Stimulated activated CD4-positive, alpha-beta T cell treated with anti-CD3 and anti-CD28 coated beads, Interleukin-4, amount 100 ng/mL, for 48 hours (primary cell): ENCODE measurements around the gene SH3PXD2B.
"Not testable (repeated sequence)": the region's sequence is repeated elsewhere in the genome, so short reads cannot be mapped to it uniquely, and the experiment has no call there.

ENCODE experiments used
- DNase-seq, 2 donors: peaks; one replicate each; pipeline ENCODE4 v3.0.0-alpha.2; 2020; ENCODE audit warnings: low read depth in 2 of 2

The SH3PXD2B gene

GRCh38 chr5:172417983-172418630, 36.2 kb downstream of the SH3PXD2B start:
- DNase-seq: no peak

- DNase-seq: no peak
Measured at GRCh38 chr5:172417130-172417841, 37.0 kb downstream of the SH3PXD2B start.

- DNase-seq: no peak
Measured at GRCh38 chr5:172415362-172416275, 38.7 kb downstream of the SH3PXD2B start.

- no peak for DNase-seq
Measured at GRCh38 chr5:172414531-172415361, 39.6 kb downstream of the SH3PXD2B start.

GRCh38 chr5:172413601-172414171, 40.6 kb downstream of the SH3PXD2B start:
- DNase-seq: no peak

- DNase-seq: no peak
Measured at GRCh38 chr5:172412724-172413286, 41.5 kb downstream of the SH3PXD2B start.

GRCh38 chr5:172411484-172412072, 42.7 kb downstream of the SH3PXD2B start:
- DNase-seq: peak; percentile 29 to 47

- DNase-seq: no peak
Measured at GRCh38 chr5:172410662-172411483, 43.5 kb downstream of the SH3PXD2B start.

- peak in 1 of 2 donors; percentile 20 for DNase-seq
Measured at GRCh38 chr5:172410160-172410559, 44.2 kb downstream of the SH3PXD2B start.

GRCh38 chr5:172409477-172409876, 44.8 kb downstream of the SH3PXD2B start:
- not testable (repeated sequence) for DNase-seq

GRCh38 chr5:172407822-172408221, 46.5 kb downstream of the SH3PXD2B start:
- DNase-seq: no peak

GRCh38 chr5:172407241-172407691, 47.1 kb downstream of the SH3PXD2B start:
- no peak for DNase-seq

GRCh38 chr5:172405226-172406107, 48.9 kb downstream of the SH3PXD2B start:
- no peak for DNase-seq

- no peak for DNase-seq
Measured at GRCh38 chr5:172404746-172405145, 49.6 kb downstream of the SH3PXD2B start.

- no peak for DNase-seq
Measured at GRCh38 chr5:172403817-172404216, 50.5 kb downstream of the SH3PXD2B start.

- DNase-seq: no peak
Measured at GRCh38 chr5:172403189-172403796, 51.0 kb downstream of the SH3PXD2B start.

- DNase-seq: no peak
Measured at GRCh38 chr5:172402531-172403188, 51.7 kb downstream of the SH3PXD2B start.
